ENCODE measurements around the gene UCK1.

The UCK1 gene

DNA sequence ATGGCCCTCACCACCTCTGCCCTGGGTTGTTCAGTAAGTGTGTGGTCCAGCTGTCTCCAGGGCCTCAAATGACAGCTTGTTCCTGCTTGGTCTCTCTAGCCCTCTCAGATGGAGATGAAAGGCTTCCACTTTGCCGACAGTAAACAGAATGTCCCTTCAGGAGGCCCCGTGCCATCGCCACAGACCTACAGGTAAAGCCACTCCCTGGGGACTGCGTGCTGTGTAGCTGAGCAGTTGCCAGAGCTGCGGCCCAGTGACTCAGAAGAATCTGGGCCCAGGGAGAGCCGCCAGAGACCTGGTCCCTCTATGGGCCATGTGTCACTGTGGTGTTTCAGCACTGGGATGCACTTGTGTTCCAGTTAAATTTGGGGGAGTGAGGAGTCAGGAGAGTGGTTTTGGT lies 39.0 kb downstream of the UCK1 start:
- no peak for DNase-seq

DNA sequence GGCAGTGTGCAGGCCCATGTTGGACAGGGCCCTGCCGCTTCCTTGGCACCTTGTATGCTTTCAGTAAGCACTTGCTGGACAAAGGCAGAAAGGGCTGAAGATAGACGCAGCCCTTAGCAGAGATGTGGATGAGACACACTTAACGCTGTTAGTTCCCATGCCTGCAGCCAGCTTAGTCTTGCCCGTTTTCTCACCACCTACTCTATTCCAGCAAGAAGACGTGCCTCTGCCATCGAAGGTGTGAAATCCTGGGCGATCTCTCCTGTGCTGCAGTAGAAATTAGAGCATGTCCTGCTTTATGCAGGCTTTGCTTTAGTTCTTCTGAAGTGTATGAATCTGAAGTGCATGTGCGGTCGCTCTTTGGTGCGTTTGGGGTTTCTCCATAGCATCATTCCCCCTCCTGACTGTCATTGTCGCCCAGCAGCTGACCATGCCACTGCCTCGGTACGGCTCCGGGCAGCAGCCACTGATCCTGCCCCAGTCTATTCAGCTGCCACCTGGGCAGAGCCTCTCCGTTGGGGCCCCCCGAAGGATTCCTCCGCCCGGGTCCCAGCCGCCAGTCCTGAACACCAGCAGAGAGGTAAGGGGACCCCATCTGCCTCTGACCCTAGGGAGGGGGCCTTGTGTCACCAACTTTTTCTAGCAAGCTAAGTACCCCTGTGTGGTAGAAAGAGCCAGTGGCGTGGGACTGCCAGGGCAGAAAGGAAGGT lies 39.9 kb downstream of the UCK1 start:
- DNase-seq: no peak

DNA sequence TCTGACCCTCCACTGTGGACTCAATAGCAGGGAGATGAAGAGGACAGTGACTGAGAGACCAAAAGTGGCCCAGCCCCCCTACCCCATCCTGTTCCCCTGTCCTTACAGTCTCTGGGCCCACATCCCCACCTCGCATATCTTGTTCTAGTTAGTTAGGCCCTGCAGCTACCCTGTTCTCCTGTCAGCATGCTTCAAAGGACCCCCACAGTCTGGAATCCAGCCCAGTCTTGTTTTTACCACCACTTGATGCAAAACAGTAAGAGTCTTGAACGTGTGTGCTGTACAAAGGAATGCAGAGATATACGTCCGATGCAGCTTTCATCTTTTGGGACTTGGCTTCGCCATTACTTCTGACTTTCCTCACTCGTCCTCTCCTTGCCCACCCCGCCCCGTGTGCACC lies 40.5 kb downstream of the UCK1 start:
- no peak for DNase-seq

DNA sequence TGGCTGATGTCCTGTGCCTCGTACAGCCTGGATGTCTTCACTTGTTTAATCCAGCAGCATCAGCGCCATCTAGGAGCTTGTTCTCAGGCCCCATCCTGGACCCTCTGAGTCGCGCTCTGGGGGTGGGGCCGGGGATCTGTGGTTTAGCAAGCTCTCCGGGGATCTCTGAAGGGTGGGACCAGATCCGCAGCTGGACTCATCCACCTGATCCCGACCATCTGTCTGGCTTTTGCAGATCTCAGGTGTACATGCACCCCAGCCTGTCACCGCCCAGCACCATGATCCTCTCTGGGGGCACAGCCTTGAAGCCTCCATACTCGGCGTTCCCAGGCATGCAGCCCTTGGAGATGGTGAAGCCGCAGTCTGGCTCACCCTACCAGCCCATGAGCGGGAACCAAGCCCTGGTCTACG lies 43.4 kb downstream of the UCK1 start:
- DNase-seq: no peak

DNA sequence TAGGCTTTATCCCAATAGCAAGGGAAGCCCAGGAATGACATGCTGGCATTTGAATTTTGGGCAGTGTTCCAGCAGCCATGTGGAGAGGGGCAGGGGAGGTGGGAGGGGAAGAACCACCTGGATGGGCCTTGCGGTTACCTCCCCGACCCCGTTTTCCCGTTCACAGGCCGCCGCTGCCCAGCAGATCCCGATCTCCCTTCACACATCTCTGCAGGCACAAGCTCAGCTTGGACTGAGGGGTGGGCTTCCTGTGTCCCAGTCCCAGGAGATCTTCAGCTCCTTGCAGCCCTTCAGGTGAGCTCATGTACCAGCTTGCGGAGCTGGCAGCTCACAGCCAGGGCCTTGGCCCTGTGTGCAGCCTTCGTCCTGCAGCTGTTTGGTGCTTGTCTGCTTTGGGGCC lies 44.1 kb downstream of the UCK1 start:
- no peak for DNase-seq

DNA sequence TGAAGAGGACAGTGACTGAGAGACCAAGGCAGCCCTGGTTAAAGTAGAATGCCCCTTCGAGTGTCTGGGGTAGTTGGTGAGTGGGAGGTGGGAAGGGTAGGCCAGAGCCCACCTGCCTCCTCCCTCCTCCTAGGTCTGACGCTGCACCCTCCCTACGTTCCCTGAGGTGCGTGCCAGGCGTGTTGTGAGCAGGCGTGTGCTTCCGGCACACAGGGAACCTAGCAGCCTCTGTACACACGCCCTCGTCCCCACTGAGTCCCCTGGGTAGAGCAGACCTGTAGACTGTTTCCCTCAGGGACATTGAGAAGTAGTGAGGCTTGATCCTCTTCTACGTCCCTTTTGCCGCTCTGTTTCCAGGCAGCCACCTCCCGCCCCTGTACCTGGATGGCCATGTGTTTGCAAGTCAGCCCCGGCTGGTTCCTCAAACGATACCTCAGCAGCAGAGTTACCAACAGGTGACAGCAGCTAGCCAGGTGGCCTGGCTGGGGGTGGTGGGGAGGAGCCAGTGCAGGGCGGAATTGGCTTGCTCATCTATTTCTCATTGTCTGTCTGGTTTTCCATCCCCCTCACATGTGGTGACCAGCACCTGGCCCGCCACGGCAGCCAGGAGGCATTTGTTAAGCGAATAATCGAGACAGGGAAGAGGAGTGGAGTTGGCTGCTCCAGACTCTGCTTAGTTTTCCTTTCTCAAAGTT lies 45.2 kb downstream of the UCK1 start:
- no peak for DNase-seq

DNA sequence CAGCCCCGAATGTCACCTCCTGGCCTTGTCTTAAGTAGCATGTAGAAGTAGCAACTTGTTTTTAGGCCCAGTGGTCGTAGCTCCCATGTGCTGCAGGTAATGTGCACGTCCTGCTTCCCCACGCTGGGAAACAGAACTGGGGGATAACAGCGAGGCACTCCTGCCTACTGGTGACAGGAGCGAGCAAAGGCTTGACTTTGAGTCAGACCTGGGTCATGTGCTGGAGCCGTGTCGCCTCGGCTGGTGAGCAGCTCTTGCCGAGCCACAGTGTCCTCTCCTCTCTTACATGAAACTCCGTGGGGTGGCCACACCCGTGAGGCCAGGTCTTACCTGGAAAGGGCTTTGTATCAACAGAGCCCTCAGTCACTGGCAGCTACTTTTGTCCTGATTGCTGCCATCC lies 45.9 kb downstream of the UCK1 start:
- DNase-seq: no peak

DNA sequence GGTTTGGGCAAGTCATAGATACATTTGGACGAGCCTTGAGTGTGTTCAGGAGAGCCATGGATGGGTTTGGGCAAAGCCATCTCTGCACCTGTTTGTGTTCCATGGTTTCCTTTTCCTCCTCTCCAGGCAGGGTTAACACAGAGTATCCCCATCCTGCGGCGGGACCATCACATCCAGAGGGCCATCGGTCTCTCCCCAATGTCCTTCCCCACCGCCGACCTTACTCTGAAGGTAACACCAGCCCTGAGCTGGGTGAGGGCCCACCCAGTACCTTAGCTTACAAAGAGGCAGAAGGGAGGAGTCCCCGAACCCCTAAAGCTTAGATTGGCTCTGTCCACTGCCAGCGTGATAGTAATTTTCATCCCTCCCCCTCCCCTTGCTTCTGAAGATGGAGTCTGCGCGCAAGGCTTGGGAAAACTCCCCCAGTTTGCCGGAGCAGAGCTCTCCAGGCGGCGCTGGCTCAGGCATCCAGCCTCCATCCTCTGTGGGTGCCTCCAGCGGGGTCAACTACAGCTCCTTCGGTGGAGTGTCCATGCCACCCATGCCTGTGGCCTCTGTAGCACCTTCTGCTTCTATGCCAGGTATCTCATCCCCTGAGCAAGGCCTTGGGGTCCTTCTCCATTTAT lies 46.4 kb downstream of the UCK1 start:
- DNase-seq: no peak

DNA sequence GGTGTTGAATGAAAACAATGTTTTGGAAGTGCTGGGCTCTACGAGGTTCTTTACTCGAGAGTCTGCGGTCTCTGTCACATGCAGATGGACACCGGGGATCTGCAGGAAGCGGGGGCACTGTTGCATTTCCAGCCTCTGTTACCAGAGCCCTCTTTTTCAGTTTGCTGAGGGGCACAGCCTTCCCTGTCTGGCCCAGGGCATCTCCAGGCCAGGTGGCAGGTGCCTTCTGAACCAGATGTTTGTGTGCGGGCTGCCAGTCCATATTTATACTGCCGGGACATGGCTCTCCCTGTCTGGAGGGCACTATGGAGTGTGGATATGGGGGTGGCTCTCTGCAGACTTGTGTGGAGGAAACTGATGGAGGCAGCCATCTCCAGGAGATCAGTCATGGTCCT lies 47.0 kb downstream of the UCK1 start:
- no peak for DNase-seq

DNA sequence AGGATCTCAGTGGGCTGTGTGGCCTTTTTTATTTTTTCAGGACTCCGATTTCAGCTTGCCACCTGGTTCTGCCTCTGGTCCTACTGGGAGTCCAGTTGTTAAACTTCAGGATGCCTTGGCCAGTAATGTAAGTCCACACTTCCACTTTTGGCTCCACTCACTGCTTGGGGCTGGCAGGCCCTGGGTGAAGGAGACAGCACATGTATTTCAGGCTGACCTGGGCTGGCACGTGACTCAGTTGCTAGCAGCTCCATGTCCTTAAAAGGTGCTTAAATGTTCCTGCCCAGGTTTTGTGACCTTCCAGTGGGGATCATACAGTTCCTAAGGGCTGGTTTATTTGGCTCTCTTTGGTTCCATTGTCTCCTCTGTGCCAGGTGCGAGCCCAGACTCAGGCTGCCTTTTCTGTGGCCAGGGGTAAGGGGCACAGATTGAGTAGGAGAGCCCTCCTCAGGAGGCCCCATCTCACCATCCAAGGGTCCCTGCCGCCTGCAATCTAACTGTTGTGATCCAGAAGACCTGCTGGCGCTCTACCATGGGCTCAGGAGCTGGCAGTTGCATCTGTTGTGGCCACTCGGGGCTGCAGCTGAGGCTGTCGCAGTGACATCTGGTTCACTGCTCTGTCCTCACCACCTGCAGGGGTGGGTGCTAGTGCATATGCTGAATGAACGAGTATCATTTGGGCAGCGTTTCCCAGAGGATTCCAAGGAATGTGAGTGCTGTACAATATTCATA lies 47.6 kb downstream of the UCK1 start:
- no peak for DNase-seq

DNA sequence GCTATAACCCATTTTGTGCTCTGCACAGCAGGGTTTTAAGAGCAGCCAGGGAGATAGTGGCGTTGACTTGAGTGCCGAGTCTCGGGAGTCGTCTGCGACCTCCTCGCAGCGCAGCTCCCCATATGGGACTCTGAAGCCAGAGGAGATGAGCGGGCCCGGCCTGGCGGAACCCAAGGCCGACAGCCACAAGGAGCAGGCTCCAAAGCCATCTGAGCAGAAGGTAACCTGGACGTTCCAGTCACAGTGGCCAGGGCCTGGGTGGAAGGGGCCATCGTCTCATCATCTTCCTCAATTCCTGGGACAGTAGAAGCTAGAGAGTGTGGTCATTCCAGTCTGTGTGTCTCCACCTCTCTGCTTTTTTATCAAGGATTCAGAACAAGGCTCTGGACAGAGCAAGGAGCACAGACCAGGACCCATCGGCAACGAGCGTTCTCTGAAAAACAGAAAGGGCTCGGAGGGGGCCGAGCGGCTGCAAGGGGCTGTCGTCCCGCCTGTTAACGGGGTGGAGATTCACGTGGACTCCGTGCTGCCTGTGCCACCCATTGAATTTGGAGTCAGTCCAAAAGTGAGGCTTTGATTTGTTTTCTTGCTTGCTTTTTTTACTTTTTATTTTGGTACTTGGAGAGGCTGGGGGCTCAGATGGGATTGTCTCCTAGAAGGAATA lies 48.6 kb downstream of the UCK1 start:
- DNase-seq: no peak

DNA sequence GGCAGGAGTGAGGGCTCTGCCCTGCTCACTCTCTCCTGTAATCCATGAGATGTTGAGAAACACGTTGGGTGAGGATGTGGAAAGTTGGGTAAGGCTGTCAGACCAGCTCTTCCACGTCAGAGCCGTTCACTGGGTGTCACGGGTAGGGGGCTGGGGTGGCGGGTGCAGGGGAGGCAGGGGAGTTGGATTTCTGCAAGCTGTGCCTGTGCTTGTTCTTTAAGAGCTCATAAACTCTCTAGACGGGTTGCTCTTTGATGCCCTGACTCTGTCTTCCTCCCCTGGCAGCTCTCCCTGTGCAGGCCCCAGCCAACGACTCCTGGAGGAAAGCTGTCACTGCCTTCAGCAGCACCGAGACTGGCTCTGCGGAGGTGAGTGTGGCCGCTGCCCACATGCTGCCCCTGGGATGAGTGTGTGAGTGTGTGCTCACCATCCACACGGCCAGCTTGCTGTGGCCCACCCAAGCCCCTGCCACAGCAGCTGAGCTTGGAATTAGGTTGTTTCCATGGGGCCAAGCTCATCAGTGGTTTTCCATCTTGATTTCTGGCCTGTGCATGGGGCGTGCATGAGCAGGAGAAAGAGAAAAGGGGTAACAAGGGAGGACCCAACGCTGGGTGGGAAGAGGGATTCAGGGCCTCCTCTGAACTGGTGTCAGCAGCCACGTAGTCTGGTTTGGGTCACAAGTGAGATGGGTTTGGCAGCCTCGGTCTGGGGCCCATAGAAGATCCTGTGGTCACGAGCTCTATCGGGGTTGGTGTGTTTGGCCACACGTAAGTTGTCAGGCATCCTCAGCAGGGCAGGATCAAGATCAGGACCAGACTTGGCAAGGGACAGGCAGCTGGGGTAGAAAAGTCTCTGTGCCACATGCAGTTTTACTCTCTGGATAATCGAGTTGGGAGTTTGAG lies 49.4 kb downstream of the UCK1 start:
- no peak for DNase-seq

DNA sequence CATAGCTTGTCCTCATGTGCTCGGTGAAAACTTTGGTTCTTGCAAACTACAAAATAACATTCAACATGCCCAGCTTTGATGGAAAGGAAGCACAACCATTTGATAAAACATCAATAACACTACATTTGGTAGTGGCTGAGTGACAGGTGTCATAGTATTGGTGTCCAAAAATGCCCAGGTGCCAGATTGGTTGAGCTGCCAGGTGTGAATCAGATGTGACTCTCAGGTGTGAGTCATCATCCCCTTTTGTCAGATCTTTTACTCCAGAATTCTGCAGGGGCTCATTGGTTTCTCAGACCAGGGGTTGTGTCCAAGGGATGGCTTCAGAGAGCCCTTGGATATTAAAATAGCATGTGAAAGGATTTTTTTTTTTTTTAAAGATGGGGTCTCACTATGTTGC lies 50.8 kb downstream of the UCK1 start:
- no peak for DNase-seq

DNA sequence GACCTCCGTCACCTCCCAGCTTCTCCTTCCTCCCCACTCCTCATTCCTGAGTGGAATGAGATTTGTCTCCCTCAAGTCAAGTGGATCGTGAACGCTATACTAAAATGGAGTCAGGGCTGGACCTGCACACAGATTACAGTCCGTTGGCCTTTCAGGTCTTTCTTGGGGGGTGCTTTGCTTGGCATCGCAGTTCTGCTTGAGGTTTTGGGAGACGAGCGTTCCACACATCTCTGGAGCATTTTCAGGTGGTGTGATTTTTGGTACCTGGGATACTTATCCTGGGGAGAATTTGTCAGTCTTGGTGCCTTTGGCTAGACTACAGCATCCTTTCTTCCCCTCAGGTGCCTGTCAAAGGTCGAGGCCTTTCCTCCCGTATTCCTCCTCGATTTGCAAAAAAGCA lies 52.2 kb downstream of the UCK1 start:
- no peak for DNase-seq

DNA sequence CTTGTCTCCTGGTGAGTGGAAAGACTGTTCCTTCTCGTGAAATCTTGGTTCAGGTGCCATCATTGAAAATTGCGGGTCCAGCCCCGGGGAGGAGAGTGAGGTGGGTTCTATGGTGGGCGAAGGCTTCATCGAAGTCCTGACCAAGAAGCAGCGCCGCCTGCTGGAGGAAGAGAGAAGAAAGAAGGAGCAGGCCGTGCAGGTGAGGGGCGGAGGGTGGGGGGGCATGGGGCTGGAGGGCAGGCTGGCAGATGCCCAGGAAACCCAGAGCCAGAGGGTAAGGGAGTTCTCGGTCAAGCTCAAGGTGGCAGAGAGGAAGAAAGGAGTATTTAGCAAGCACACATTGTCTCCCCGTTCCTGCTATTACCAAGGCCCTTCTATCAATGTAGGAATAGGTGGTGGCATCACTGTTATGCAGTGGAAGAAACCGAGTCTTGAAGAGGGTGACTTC lies 52.6 kb downstream of the UCK1 start:
- peak; percentile 67 to 68 for DNase-seq

DNA sequence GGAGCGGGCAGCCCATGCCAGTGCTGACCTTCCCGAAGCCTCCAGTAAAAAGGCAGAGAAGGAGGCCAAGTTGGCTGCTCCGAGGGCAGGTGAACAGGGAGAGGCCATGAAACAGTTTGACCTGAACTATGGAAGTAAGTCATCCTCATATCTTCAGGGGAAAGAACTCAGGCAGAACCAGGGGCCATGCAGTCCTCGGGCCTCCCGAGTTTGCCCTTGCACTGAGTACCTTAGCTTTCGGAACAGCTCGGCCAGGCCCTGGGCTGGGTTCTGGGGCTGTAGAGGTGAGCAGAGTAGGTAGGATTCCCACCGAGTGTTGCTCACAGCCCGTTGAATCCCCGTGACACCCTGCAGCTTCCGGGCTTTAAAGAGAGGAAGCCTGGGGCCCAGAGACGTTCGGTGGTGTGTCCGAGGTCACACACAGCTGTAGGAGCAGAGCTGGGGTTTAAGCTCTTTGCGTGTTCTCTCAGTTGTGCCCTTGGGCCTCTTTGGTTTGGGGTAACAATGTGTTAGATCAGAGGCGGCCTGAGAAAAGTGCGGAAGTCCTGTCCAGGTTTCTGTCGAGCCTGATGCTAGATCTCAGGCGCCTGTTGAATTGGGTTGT lies 53.1 kb downstream of the UCK1 start:
- DNase-seq: no peak

DNA sequence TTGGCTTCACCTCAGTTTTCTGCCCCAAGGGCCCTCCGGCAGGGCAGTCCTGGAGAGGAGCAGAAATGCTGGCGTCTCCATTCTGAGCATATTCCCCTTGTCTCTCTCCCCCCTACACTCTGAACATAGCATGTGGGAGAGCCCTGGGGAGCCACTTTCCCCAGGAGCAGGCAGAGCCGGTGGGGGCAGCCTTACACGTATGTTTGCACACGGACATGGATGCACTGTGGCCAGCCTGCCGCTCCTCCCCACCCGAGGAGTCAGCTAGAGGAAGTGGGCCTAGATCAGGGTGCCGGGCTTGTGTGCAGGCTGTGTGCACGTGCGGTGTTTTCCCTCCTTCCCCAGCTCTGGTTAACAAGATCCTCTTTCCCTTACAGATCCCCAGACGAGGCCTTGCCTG lies 53.7 kb downstream of the UCK1 start:
- DNase-seq: no peak

DNA sequence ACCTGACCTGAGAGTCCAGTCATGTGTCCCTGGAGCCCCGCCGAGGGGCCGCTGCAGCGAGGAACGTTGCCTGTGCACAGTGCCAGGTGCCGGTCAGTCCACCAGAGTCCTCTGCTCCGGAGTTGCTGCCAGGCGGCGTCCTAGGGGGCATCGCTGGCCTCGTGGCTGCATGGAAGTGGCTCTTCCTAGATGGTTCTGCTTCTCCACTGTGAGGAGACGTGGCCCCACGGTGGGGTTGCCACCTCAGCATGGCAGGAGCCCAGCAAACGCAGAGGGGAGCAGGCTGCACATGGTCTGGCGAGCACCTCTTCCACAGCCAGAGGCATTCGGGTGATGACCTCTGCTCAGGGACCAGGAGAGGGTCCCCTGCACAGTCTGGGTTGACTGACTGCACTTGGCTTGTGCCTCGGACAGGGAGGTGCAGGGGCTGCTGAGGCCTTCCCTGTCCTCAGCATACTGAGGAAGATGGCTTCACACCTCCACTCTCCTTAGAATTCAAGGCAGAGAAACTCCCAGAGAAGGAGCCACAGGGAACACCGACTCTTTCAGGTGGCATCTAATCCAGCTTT lies 54.2 kb downstream of the UCK1 start:
- no peak for DNase-seq

DNA sequence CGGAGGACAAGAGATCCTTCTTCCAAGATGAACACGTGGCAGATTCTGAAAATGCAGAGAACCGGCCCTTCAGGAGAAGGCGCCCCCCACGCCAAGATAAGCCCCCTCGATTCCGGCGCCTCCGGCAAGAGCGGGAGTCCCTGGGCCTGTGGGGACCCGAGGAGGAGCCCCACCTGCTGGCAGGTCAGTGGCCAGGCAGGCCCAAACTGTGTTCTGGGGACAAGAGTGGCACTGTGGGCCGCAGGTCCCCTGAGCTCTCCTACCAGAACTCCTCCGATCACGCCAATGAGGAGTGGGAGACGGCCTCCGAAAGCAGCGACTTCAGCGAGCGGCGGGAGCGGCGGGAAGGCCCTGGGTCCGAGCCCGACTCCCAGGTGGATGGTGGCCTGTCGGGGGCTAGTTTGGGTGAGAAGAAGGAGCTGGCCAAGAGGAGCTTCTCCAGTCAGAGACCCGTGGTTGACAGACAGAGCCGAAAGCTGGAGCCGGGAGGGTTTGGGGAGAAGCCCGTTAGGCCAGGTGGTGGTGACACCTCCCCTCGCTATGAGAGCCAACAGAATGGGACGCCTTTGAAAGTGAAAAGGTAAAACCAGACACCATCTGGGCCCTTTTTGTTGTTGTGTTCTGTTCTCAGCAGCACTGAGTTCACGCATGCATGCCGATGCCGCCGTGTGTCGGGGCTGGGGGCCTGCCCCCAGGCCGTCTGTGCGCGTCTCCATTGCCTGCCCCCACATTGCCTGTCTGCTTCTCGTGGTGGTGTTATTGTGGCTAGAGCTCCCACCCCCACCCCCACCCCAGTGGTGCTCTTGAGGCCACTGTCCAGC lies 54.9 kb downstream of the UCK1 start:
- DNase-seq: no peak
